Transverse colon (tissue), 3 donors: ENCODE measurements around the gene CORO2B.

Experiments used
- EP300 ChIP-seq: sonication (generic); formaldehyde crosslinking; IDR thresholded peaks from one replicate; pipeline ENCODE4 v1.6.1; 2017; ENCODE audit warnings: antibody characterized with exemption, low read depth
- POLR2A ChIP-seq: fragments of 450-650 bp; IDR thresholded peaks from one replicate; pipeline ENCODE4 v1.6.1; 2016; ENCODE audit warnings: antibody characterized with exemption, mild to moderate bottlenecking, moderate library complexity
- TF ChIP-seq, protein P1 (sequence below), 5 experiments: fragments of 200-600 bp in 3 of 5; fragments of 450-650 bp in 2 of 5; sonication (generic) in 3 of 5; IDR thresholded peaks; 1 replicate in 2 of 5; 2 replicates in 3 of 5; pipeline ENCODE4 v1.5.1; 2016 to 2017; ENCODE audit warnings: antibody characterized with exemption in 5 of 5, inconsistent platforms in 3 of 5, mild to moderate bottlenecking in 2 of 5, moderate library complexity in 1 of 5

DNA sequence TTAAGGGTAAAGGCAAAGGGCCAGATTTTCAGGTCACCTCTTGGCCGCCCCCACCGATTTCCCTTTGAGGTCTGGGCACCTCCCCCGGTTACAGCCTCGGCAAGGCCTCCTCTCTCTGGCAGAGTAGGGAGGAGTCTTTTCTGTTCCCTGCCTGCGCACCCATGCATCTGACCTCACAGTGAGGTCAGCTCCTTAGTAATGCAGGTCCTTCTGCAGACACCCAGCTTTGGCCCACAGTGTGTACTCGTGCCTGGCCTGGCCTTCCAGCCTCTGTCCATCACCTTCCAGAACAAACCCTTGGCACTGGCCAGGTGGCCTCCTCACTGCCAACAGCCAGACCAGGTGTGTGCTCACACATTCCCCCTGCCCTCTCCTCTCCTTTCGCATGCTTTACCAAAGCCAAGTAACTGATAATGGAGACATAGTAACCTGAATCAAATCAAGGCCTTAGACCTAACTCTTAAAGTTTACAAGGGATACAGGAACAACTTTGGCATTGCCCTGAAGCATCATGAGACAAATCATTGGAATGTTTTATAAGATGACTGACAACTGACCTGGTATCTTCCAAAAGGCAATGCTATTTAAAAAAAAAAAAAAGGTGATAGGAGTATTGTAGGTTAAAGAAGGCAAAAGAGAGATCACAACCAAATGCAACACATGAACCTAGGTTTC, 61.3 kb downstream of the CORO2B start:
- TF ChIP-seq, protein P1, sequence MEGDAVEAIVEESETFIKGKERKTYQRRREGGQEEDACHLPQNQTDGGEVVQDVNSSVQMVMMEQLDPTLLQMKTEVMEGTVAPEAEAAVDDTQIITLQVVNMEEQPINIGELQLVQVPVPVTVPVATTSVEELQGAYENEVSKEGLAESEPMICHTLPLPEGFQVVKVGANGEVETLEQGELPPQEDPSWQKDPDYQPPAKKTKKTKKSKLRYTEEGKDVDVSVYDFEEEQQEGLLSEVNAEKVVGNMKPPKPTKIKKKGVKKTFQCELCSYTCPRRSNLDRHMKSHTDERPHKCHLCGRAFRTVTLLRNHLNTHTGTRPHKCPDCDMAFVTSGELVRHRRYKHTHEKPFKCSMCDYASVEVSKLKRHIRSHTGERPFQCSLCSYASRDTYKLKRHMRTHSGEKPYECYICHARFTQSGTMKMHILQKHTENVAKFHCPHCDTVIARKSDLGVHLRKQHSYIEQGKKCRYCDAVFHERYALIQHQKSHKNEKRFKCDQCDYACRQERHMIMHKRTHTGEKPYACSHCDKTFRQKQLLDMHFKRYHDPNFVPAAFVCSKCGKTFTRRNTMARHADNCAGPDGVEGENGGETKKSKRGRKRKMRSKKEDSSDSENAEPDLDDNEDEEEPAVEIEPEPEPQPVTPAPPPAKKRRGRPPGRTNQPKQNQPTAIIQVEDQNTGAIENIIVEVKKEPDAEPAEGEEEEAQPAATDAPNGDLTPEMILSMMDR (IDR thresholded peaks at IDR 0.05), result no peak
- TF ChIP-seq POLR2A (no peak), EP300 (no peak)
